ENCODE measurements around the gene CSNK2A3.

GRCh38 chr11:11304550-11304949, 48.5 kb downstream of the CSNK2A3 start:
- TF ChIP-seq POLR2A (IDR thresholded peaks at IDR 0.05) = no peak
- no peak for TF ChIP-seq EP300 (IDR thresholded peaks at IDR 0.05)

All from tibial nerve (tissue), 3 donors.